Testis (tissue), 2 donors: Measurements from ENCODE around the gene OPRM1.

Experiments
- CTCF ChIP-seq, 3 experiments: fragments of 450-650 bp in 2 of 3; fragments of 200-600 bp in 1 of 3; sonication (generic) in 1 of 3; IDR thresholded peaks; one replicate each; pipeline ENCODE4 v1.5.1; 2016 to 2019; ENCODE audit warnings: antibody characterized with exemption in 3 of 3, mild to moderate bottlenecking in 2 of 3, moderate library complexity in 1 of 3
- POLR2A ChIP-seq: fragments of 450-650 bp; IDR thresholded peaks from one replicate; pipeline ENCODE4 v1.6.1; 2017; ENCODE audit warnings: antibody characterized with exemption, mild to moderate bottlenecking, moderate library complexity

- TF ChIP-seq POLR2A: no peak
- no peak for TF ChIP-seq CTCF (IDR thresholded peaks at IDR 0.05)
Measured at GRCh38 chr6:154095571-154095970, 56.5 kb downstream of the OPRM1 start.
